ENCODE results near the gene GNG7. TPM values are rescaled to one million over a fixed set of nuclear protein-coding genes. Genes with fewer than 3 reads are reported as not detected.
A peak's percentile ranks its signal among the peaks of the same experiment; 100 is the strongest.

GNG7 gene
- total and polyA plus RNA-seq, 2 donors (not counting 3 experiments of a cell fraction or from before 2014, with no cell fraction given): 0.29 to 0.84 TPM

DNA sequence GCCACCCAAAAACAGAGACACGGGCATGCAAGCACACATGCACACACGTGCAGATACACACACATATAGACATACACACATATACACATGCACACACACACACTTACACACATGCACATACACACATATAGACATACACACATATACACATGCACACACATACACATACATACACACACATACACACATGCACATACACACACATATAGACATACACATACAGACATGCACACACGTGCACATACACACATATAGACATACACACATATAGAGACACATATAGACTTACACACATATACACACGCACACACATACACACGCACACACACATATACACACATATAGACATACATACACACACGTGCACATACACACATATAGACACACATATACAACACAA, 134.5 kb downstream of the GNG7 start:
- H3K4me2 ChIP-seq (ENCODE audit: insufficient read depth, low read length): no peak overlapping the region
- no peak overlapping the region for H3K4me3 ChIP-seq (replicated peaks in 1 of 3; ENCODE audit: insufficient read depth in 1 of 3, low read depth in 1 of 3, low read length in 3 of 3)
- TF ChIP-seq, protein P1, sequence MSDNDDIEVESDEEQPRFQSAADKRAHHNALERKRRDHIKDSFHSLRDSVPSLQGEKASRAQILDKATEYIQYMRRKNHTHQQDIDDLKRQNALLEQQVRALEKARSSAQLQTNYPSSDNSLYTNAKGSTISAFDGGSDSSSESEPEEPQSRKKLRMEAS (IDR thresholded peaks at IDR 0.05; ENCODE audit: insufficient read depth, insufficient read length): no peak
- TF ChIP-seq JUN (IDR thresholded peaks at IDR 0.05; ENCODE audit: borderline replicate concordance, insufficient read depth, insufficient read length, low read depth): no peak
- TF ChIP-seq GATA2 (IDR thresholded peaks at IDR 0.05; ENCODE audit: insufficient read depth, insufficient read length, low read depth, low read length): no peak
- no peak for TF ChIP-seq POLR2AphosphoS5 (IDR thresholded peaks at IDR 0.05; ENCODE audit: insufficient read depth, low read depth, low read length)
- TF ChIP-seq FOS (IDR thresholded peaks at IDR 0.05; ENCODE audit: borderline replicate concordance, insufficient read depth, low read length): no peak
- no peak for TF ChIP-seq EZH2 (IDR thresholded peaks at IDR 0.05; ENCODE audit: borderline replicate concordance, low read depth, low read length, severe bottlenecking)
- TF ChIP-seq POLR2A (IDR thresholded peaks at IDR 0.05; ENCODE audit: low read depth, low read length): no peak
- no peak for TF ChIP-seq MYC (IDR thresholded peaks at IDR 0.05; ENCODE audit: low read depth, low read length)
- TF ChIP-seq, protein P2, sequence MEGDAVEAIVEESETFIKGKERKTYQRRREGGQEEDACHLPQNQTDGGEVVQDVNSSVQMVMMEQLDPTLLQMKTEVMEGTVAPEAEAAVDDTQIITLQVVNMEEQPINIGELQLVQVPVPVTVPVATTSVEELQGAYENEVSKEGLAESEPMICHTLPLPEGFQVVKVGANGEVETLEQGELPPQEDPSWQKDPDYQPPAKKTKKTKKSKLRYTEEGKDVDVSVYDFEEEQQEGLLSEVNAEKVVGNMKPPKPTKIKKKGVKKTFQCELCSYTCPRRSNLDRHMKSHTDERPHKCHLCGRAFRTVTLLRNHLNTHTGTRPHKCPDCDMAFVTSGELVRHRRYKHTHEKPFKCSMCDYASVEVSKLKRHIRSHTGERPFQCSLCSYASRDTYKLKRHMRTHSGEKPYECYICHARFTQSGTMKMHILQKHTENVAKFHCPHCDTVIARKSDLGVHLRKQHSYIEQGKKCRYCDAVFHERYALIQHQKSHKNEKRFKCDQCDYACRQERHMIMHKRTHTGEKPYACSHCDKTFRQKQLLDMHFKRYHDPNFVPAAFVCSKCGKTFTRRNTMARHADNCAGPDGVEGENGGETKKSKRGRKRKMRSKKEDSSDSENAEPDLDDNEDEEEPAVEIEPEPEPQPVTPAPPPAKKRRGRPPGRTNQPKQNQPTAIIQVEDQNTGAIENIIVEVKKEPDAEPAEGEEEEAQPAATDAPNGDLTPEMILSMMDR (IDR thresholded peaks at IDR 0.05; ENCODE audit: extremely low read depth in 1 of 2, insufficient read depth in 1 of 2, low read depth in 1 of 2, low read length in 2 of 2): no peak
- ChIA-PET POLR2A (no interaction called here), CTCF (interaction anchor here (0.7 kb wide), 1 partner anchor 43 kb away, joined by 5 read pairs; no protein-coding TSS in a partner anchor)
- H2AFZ ChIP-seq (ENCODE audit: low read depth, low read length): peak overlapping the region; percentile 83
- dilution Hi-C loops (cut with MboI; ENCODE audit: extremely low pct_ligation_motif_present, low sequenced_read_pairs): no loop called here
- H3K9me3 ChIP-seq (replicated peaks; ENCODE audit: control insufficient read depth, insufficient read depth, low read length): no peaks in the 10 kb centered on the region
- no peak for DNase-seq (ENCODE audit: low read depth, low spot score)
- FAIRE-seq: no peak
- no peaks in the 10 kb centered on the region for H3K4me1 ChIP-seq (ENCODE audit: control insufficient read depth, extremely low read depth, insufficient read depth, low read length)
- H3K9ac ChIP-seq (replicated peaks; ENCODE audit: extremely low read depth, insufficient read depth, low read length): no peak overlapping the region
- intact Hi-C loops (cut with micrococcal nuclease): no loop called here
- H3K79me2 ChIP-seq (ENCODE audit: control insufficient read depth, insufficient read depth, low read length): no peaks in the 10 kb centered on the region
- no peaks in the 10 kb centered on the region for H3K27me3 ChIP-seq (ENCODE audit: control insufficient read depth in 2 of 2, insufficient read depth in 2 of 2, low read length in 2 of 2)
- H3K9me1 ChIP-seq (replicated peaks; ENCODE audit: control insufficient read depth, extremely low read depth, insufficient read depth, low read length): no peaks in the 10 kb centered on the region
- no peak overlapping the region for H3K27ac ChIP-seq (ENCODE audit: insufficient read depth, low read depth, low read length)
- H4K20me1 ChIP-seq (replicated peaks; ENCODE audit: control insufficient read depth, extremely low read depth, insufficient read depth, low read length): no peaks in the 10 kb centered on the region
- no peaks in the 10 kb centered on the region for H3K36me3 ChIP-seq (ENCODE audit: control insufficient read depth in 2 of 2, extremely low read depth in 1 of 2, insufficient read depth in 2 of 2, low read length in 2 of 2)
- BruUV-seq (replicated peaks): no TSS peak

Measured in endothelial cell of umbilical vein (primary cell).